BJ (cell line): ENCODE data around the gene C3orf20. TPM values are rescaled to one million over a fixed set of nuclear protein-coding genes. Genes with fewer than 3 reads are reported as not detected.

ENCODE experiments used
- CTCF ChIA-PET: fragments of 350-600 bp; formaldehyde crosslinking; extraction: SDS; loops from one replicate; lab custom pipeline; 2021; ENCODE audit warnings: antibody characterized with exemption, inconsistent platforms; lab: Yijun Ruan, JAX
- POLR2A ChIA-PET: fragments of 300-600 bp; sonication (Branson Sonifier 250); formaldehyde crosslinking; extraction: SDS; loops from one replicate; lab custom pipeline; 2021; ENCODE audit warnings: antibody characterized with exemption; lab: Charles Lee
- DNase-seq: peaks from one replicate; pipeline ENCODE4 v3.0.0-alpha.2; 2011; ENCODE audit warnings: low read depth
- H3K27me3 ChIP-seq: 2 replicates; pipeline ENCODE4 v1.6.0; 2011; ENCODE audit warnings: low read length; ENCODE audit not compliant: control insufficient read depth, insufficient read depth
- H3K36me3 ChIP-seq: 2 replicates; pipeline ENCODE4 v1.5.1; 2011; ENCODE audit warnings: low read length; ENCODE audit not compliant: control insufficient read depth, insufficient read depth
- H3K4me3 ChIP-seq: 2 replicates; pipeline ENCODE4 v1.5.1; 2011; ENCODE audit warnings: low read depth, mild to moderate bottlenecking, control low read depth, low read length
- CTCF ChIP-seq: IDR thresholded peaks from 2 replicates; pipeline ENCODE4 v1.5.1; 2011; ENCODE audit warnings: low read depth, mild to moderate bottlenecking, control low read depth, inconsistent platforms, low read length, moderate library complexity; ENCODE audit not compliant: insufficient read depth
- polyA plus RNA-seq: library from polyadenylated mRNA; depleted of rRNA; stranded (reverse); fragments of >200 nt; gene quantifications from 2 replicates; pipeline ENCODE4 v1.2.3, GENCODE V29; 2011

Gene C3orf20
- polyA plus RNA-seq, 1 experiment: not detected

DNA sequence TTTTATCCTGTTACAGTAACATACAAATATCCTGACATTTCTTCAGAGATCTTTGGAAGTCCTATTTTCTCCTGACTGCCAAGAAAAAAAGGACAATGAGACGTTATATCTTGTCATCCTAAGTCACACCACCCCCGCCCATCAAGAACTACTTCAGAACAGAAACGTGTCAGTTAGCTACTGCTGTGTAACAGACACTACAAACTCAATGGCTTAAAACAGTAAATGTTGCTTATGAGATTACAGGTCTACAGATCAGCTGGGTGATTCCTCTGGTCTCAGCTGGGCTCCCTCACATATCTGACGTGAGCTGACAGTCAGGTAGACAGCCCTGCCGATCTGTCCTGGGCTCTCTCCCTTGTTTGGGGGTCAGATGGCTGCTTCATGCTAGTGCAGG, 43.8 kb upstream of the C3orf20 start:
- ChIA-PET POLR2A (no interaction called here), CTCF (no interaction called here)
- no peaks in the 10 kb centered on the region for H3K27me3 ChIP-seq
- no peak for DNase-seq
- no peaks in the 10 kb centered on the region for H3K36me3 ChIP-seq
- H3K4me3 ChIP-seq: no peak overlapping the region
- no peak for TF ChIP-seq CTCF

DNA sequence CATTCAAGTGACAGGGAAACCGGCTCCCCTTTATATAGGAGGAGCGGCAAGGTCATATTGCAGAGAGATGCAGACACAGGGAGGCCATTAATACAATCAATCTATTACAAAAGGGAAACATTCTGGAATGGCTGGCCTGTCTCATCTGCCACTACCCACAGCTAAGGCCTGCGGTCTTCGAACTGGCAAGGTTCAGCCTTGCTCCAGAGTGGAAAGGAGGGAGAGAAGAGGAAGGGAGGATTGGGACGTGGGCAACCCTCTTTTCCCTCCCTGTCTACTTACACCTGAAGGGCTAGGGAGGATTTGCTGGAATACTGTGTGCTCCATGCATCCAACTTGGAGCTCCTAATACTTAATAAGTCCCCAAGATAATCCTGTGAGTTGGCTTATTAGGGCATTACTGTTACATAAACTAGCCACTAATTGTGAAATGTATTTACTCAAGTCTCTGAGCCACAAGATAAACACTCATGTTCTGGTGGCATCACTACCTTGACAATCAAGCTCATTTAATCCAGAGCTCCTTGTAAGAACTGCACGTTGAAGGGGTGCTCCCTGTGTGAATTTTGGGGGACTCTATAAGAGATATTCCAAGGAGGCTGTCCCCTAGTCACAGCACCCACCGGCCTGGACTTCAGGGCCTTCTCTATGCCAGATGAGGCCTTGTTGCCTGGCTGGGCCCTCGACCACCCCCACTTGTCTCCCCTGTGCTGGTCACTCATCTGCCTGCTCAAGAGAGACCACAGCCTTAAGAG, 43.1 kb upstream of the C3orf20 start:
- H3K27me3 ChIP-seq: no peaks in the 10 kb centered on the region
- TF ChIP-seq CTCF: no peak
- POLR2A ChIA-PET: no interaction called here
- H3K4me3 ChIP-seq: no peak overlapping the region
- no peaks in the 10 kb centered on the region for H3K36me3 ChIP-seq
- CTCF ChIA-PET: interaction anchor here (1.2 kb wide), 1 partner anchor 1179 kb away, joined by 4 read pairs; no protein-coding TSS in a partner anchor
- no peak for DNase-seq

DNA sequence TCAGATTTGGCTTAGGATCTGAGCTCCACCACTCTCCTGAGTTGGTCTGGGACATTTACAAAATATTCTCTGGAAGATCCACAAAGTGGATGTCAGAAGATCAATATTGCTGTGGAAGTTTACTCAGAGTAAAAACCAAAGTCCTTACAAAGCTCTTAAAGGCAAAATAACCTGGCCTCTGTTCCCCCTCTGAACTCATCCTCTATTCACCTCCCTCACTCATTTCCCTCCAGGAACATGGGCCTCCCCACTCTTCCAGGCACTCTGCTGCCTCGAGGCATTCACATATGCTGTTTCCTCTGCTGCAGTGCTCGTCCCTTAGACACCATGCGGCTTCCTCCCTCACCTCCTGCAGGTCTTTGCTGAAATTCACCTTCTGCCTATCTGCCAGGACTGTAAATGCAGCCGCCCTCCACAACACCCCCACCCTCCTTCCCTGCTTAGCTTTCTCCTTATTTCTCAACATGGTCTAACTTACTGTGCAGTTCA, 42.5 kb upstream of the C3orf20 start:
- Histone ChIP-seq H3K27me3 (no peaks in the 10 kb centered on the region), H3K36me3 (no peaks in the 10 kb centered on the region), H3K4me3 (no peak overlapping the region)
- DNase-seq: no peak
- CTCF ChIA-PET: interaction anchor here (1.2 kb wide), 1 partner anchor 1179 kb away, joined by 4 read pairs; no protein-coding TSS in a partner anchor
- TF ChIP-seq CTCF: no peak
- POLR2A ChIA-PET: no interaction called here

GRCh38 chr3:14633417-14633816, 41.5 kb upstream of the C3orf20 start:
- H3K36me3 ChIP-seq: no peaks in the 10 kb centered on the region

More at GRCh38 chr3:14633417-14633816, 41.5 kb upstream of the C3orf20 start:
- POLR2A ChIA-PET: no interaction called here
- no peak for TF ChIP-seq CTCF
- H3K4me3 ChIP-seq: no peak overlapping the region
- no peaks in the 10 kb centered on the region for H3K27me3 ChIP-seq
- DNase-seq: no peak
- CTCF ChIA-PET: no interaction called here
